ENCODE results near the gene GOLGA3.
"Not testable (repeated sequence)": the region's sequence is repeated elsewhere in the genome, so short reads cannot be mapped to it uniquely, and the experiment has no call there.

The GOLGA3 gene

DNA sequence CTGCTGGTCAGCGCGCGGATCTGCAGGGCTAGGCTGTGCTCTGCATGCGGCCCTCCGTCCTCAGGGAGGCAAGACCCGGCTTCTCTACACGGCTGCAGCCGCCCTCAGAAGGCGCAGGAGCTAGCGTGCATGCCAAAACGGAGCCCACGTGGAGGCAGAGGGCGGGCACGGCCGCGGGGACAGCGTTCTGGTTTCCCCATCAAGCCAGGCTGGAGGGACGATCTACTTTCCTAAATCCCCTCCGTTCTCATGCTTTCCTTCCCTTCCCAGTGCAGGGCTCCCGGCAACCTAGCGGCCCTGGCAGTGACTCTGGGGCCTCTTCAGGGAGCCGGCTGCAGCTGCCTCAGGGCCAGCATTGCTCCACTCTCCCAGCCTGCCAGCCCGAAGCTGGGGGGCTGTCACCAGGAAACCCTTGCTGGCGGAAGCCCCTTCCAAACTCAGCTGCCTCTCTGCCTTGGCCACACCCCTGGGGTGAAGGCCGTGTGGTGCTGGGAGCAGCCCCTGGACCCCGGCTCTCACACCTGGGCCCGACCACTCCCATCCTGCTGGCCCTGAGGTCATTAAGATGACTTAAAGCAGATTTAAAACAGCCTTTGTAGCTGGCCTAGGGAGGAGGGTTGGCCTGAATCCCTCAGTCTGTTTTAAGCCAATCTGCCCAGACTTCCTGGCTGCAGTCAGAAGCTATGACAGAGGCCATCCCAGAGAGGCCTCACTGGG lies 9.2 kb upstream of the GOLGA3 start:
- DNase-seq (ENCODE audit: insufficient read length, low spot score) (no peak), FAIRE-seq (no peak)
- no peak for TF ChIP-seq POLR2A (IDR thresholded peaks at IDR 0.05; ENCODE audit: low read depth, low read length)

DNA sequence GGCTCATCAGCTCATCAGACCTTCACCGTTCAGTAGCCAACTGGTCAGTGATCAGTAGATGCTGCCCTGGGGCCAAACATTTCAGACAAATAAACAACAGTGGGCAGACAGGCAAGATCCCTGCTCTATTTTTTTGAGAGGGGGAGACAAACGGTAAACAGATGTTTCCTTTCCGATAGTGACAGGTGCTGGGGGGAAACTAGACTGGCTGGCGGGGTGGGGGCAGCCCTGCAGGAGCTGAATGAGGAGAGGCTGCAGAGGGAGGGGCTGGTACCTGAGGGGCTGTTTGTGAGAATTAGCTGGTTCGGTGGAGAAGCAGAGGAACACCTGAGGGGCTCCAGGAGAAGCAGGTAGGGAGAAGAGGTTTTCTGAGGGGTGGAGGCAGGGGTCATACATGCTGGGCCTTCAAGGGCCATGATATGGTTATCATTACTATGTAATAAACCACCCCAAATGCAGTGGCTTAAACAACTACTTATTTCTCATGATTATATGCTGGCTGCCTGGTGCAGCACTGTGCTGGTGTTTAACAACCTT lies 8.2 kb upstream of the GOLGA3 start:
- FAIRE-seq (no peak), DNase-seq (ENCODE audit: insufficient read length, low spot score) (no peak)
- no peak for TF ChIP-seq POLR2A (IDR thresholded peaks at IDR 0.05; ENCODE audit: low read depth, low read length)

DNA sequence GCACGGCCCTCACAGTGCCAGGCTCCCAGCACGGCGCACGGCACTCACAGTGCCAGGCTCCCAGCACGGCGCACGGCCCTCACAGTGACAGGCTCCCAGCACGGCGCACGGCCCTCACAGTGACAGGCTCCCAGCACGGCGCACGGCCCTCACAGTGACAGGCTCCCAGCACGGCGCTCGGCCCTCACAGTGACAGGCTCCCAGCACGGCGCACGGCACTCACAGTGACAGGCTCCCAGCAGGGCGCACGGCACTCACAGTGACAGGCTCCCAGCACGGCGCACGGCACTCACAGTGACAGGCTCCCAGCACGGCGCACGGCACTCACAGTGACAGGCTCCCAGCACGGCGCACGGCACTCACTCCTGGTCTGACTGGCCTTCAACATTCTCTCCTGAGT lies 7.6 kb upstream of the GOLGA3 start:
- not testable (repeated sequence) for FAIRE-seq; DNase-seq (ENCODE audit: insufficient read length, low spot score)

DNA sequence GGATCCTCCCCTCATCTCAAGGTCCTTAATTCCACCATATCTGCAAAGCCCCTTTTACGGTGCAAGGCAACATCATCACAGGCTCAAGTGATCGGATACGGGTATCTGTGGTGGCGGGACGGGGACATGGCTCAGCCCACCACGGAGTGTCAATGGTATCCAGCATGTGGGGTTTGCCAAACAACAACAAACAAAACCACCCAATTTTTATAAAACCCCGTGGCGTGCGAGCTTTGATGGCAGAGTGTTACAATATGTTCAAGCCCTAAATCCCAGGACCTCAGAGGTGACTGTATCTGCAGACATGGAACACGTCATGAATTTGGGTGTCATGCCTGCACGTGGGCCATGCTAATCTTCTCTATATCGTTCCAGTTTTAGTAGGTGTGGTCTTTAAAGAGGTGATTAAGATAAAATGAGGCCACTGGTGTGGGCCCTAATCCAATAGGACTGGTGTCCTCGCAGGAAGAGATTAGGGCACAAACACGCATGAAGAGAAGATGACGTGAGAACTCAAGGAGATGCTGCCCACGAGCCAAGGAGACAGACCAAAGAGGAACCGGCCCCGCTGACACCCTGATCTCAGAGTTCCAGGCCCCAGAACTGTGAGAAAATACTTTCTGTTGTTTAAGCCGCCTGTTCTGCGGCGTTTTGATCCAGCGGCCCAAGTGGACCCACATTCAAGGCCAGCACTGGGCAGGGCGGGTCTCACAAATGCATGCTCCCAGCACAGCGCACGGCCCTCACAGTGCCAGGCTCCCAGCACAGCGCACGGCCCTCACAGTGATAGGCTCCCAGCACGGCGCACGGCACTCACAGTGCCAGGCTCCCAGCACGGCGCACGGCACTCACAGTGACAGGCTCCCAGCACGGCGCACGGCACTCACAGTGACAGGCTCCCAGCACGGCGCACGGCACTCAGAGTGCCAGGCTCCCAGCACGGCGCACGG lies 6.7 kb upstream of the GOLGA3 start:
- no peak for FAIRE-seq
- TF ChIP-seq POLR2A (IDR thresholded peaks at IDR 0.05; ENCODE audit: low read depth, low read length): no peak

DNA sequence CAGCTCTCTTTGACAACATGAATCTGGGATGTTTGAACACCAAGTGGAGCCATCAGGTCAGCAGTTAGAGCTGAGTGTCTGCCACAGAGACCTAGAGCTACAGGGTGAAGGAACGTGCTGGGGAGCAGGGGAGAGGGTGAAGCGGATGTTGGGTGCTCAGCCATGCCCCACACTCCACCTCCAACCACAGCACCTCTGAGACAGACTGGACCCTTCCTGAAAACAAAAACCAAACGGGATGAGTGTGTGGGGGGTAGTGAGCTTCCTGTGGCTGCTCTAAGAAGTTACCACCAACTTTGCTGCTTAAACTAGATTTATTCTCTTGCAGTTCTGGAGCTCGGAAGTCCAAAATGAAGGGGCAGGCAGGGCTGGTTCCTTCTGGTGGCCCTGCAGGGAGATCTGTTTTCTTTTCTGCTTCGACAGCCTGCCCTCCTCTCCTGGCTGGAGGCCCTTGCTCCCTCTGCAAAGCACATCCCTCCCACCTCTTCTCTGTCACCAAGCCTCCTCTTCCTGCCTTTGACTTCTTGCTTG lies 5.6 kb upstream of the GOLGA3 start:
- no peak for FAIRE-seq
- DNase-seq (ENCODE audit: insufficient read length, low spot score): no peak
- TF ChIP-seq POLR2A (IDR thresholded peaks at IDR 0.05; ENCODE audit: low read depth, low read length): no peak

More for the DNA sequence above, 6.7 kb upstream of the GOLGA3 start:
- no peak for DNase-seq (ENCODE audit: insufficient read length, low spot score)

DNA sequence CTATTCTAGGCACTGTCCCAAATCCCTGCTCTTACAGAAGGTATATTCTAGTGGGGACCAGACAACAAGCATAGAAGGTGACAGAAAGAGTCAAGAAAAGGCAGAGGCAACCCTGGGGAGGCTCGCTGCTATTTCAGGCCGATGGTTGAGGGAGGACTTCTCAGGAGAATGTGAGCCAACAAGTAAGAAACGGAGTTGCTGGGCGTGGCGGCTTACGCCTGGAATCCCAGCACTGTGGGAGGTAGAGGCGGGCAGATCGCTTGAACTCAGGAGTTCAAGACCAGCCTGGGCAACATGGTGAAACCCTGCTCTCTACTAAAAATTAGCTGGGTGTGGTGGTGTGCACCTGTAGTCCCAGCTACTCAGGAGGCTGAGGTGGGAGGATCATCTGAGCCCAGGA lies 4.7 kb upstream of the GOLGA3 start:
- FAIRE-seq: no peak
- TF ChIP-seq POLR2A (IDR thresholded peaks at IDR 0.05; ENCODE audit: low read depth, low read length): no peak
- DNase-seq (ENCODE audit: insufficient read length, low spot score): no peak

DNA sequence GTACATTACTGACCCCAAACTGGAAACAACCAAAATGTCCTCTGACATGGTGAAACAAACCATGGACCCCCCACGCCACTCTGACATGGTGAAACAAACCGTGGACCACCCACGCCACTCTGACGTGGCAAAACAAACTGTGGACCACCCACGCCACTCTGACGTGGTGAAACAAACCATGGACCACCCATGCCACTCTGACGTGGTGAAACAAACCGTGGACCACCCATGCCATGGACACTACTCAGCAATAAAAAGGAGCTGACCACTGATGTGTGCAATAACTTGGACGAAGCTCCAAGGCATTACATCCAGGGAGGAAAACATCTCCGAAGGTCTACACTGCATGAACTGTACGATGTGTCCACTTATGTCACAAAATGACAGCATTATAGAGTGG lies 3.1 kb upstream of the GOLGA3 start:
- DNase-seq (ENCODE audit: insufficient read length, low spot score) (no peak), FAIRE-seq (no peak)
- TF ChIP-seq POLR2A (IDR thresholded peaks at IDR 0.05; ENCODE audit: low read depth, low read length): no peak

DNA sequence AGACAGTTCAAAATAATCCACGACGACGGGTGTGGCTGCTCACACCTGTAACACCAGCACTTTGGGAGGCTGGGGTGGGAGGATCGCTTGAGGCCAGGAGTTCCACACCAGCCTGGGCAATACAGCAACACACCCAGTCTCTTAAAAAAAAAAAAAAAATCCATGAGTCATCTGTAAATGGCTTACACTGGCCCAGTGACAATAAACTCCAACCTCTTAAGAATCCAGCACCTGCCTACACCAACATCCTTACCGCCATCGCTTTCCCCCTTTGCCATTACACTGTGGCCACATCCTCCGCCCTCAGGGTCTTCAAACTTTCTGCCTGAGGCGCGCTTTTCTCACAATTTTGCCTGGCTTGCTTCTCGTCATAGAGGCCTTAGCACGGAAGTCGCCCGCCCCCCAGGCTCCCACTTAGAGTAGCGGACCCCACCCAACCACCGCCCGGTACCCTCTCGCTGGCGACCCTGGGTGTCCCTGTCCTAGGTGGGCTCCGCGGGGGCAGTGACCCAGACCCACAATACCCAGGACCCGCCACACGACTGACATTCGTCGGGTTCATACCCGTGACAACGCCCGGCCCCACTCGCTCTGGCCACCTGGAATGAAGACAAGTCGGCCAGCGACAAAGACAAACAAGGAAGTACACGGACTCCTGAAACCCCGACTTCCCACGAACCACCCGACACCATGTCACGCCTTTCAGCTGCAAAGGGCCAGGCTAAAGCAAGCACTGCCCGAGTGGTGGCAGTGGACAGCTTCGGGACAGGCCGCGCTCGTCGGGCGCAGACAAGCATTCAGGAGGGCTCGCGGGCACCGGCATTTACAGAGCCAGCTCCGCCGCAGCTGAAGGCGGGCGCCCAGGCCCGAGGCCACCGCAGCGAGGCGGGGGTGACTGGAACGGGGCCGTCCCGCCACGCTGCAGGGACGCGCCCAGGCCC lies 636 bp downstream of the GOLGA3 start:
- no peak for FAIRE-seq
- no peak for TF ChIP-seq POLR2A (IDR thresholded peaks at IDR 0.05; ENCODE audit: low read depth, low read length)
- peak; percentile 48 for DNase-seq (ENCODE audit: insufficient read length, low spot score)

DNA sequence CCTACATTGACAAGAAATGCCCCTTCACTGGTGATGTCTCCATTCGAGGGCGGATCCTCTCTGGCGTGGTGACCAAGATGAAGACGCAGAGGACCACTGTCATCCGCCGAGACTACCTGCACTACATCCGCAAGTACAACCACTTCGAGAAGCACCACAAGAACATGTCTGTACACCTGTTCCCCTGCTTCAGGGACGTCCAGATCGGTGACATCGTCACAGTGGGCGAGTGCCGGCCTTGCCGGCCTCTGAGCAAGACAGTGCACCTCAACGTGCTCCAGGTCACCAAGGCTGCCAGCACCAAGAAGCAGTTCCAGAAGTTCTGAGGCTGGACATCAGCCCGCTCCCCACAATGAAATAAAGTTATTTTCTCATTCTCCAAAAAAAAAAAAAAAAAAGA lies 2.8 kb downstream of the GOLGA3 start:
- FAIRE-seq: no peak
- no peak for DNase-seq (ENCODE audit: insufficient read length, low spot score)
- no peak for TF ChIP-seq POLR2A (IDR thresholded peaks at IDR 0.05; ENCODE audit: low read depth, low read length)

DNA sequence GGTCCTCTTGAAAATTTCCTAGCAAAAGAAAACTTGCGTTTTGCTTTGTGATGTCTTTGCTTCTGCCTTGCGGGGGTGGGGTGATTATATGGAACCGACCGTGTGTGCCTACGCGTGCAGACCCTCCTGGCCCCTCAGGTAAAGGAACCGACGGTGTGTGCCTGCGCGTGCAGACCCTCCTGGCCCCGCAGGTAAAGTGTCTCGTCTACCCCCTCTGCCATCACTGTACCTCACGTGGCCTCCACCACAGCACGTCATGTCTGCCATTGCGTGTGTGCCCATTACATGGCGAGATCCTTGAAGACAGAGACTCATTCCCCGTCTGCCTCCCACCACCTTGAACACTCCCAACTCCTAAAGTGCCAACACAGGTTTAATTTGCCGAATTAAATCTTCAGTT lies 3.6 kb downstream of the GOLGA3 start:
- no peak for FAIRE-seq
- DNase-seq (ENCODE audit: insufficient read length, low spot score): no peak
- no peak for TF ChIP-seq POLR2A (IDR thresholded peaks at IDR 0.05; ENCODE audit: low read depth, low read length)

DNA sequence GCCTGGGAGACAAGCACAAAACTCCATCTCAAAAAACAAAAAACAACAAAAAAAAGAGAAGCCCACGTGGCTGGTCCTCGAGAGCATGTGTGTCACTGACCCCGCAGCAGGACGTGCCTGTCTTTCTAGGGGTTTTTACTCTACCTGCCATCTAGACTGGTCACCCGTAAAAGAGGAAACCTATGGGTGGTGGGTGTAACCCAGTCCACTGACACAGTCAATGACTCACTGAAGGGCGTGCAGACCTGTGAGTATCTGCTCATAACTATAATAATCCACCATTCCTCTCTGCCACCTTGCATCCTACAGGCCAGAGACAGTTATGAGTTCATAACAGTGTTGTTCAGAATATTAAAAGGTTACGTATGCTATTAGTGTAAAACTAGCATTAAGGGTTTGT lies 4.6 kb downstream of the GOLGA3 start:
- TF ChIP-seq POLR2A (IDR thresholded peaks at IDR 0.05; ENCODE audit: low read depth, low read length): no peak
- DNase-seq (ENCODE audit: insufficient read length, low spot score) (peak; percentile 55), FAIRE-seq (no peak)

DNA sequence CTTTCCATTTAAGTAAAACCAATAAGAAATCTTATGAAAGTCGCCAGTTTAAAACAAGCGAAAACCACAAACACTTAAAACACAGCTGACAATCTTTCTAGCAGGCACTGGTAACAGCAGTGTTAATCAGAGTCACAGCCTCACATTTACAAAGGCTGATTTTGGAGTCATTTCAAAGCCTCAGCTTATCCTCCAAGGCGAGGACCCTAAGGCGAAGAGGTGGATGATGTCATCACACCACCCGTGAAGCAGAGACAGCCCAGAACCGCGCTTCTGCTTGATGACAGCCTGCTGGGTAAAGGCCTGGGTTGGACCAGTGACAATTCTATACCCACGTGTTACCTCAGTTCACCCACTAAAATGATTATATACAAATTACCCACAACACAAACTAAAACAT lies 10.1 kb downstream of the GOLGA3 start:
- no peak for TF ChIP-seq POLR2A (IDR thresholded peaks at IDR 0.05; ENCODE audit: low read depth, low read length)
- FAIRE-seq: no peak
- DNase-seq (ENCODE audit: insufficient read length, low spot score): no peak

DNA sequence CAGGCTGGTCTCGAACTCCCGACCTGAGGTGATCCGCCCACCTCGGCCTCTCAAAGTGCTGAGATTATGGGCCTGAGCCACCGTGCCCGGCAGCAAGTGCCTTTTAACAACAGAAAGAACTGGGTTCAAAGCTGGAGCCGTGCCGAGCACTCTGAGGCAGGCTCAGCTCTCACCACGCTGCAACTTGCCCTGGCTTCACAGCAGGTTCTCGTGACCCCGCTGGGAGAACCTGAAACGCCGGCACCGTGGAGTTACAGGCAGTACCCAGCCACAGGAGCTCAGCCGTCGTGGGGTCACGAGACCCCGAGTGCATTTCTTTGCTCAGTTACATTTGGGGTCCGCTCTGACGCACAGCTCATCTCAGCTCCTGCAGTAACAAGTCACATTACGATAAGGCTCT lies 14.4 kb downstream of the GOLGA3 start:
- no peak for DNase-seq (ENCODE audit: insufficient read length, low spot score)

More for the DNA sequence above, 14.4 kb downstream of the GOLGA3 start:
- no peak for FAIRE-seq
- TF ChIP-seq POLR2A (IDR thresholded peaks at IDR 0.05; ENCODE audit: low read depth, low read length): no peak

Data from H54 (cell line).